Endodermal cell (in vitro differentiated cells): ENCODE measurements around the gene LRP5. TPM values are rescaled to one million over a fixed set of nuclear protein-coding genes. Genes with fewer than 3 reads are reported as not detected.

ENCODE experiments used
- DNase-seq: peaks from one replicate; pipeline ENCODE4 v3.0.0-alpha.2; 2017
- H3K27ac ChIP-seq: 2 replicates; pipeline ENCODE4 v1.5.1; 2013; ENCODE audit warnings: mild to moderate bottlenecking, low read depth, low read length, moderate library complexity
- H3K27me3 ChIP-seq: 2 replicates; pipeline ENCODE4 v1.6.1; 2013; ENCODE audit warnings: mild to moderate bottlenecking, low read length, moderate library complexity; ENCODE audit not compliant: insufficient read depth, control insufficient read depth, poor library complexity, severe bottlenecking
- H3K36me3 ChIP-seq: 2 replicates; pipeline ENCODE4 v1.7.0; 2013; ENCODE audit warnings: mild to moderate bottlenecking, low read length, moderate library complexity; ENCODE audit not compliant: control insufficient read depth, insufficient read depth
- H3K4me1 ChIP-seq: one replicate; pipeline ENCODE4 v1.7.0; 2013; ENCODE audit warnings: low read length; ENCODE audit not compliant: control insufficient read depth, insufficient read depth
- H3K4me3 ChIP-seq: 2 replicates; pipeline ENCODE4 v1.5.1; 2013; ENCODE audit warnings: mild to moderate bottlenecking, low read length, moderate library complexity
- H3K9ac ChIP-seq: 2 replicates; pipeline ENCODE4 v1.6.1; 2013; ENCODE audit warnings: mild to moderate bottlenecking, low read length, moderate library complexity; ENCODE audit not compliant: poor library complexity, severe bottlenecking; ENCODE audit errors: extremely low read depth
- H3K9me3 ChIP-seq: 2 replicates; pipeline ENCODE4 v1.6.1; 2013; ENCODE audit warnings: mild to moderate bottlenecking, low read length, moderate library complexity; ENCODE audit not compliant: control insufficient read depth
- H3K27ac Mint-ChIP-seq: 2 replicates; pipeline ENCODE4 v1.8.0; 2020; ENCODE audit warnings: mixed read lengths
- H3K27me3 Mint-ChIP-seq: 2 replicates; pipeline ENCODE4 v1.8.0; 2021; ENCODE audit warnings: mild to moderate bottlenecking, mixed read lengths; ENCODE audit not compliant: insufficient read depth
- H3K36me3 Mint-ChIP-seq: 2 replicates; pipeline ENCODE4 v1.8.0; 2020; ENCODE audit warnings: low read depth, mixed read lengths
- H3K4me1 Mint-ChIP-seq: 2 replicates; pipeline ENCODE4 v1.8.0; 2020; ENCODE audit warnings: mixed read lengths
- H3K4me3 Mint-ChIP-seq: 2 replicates; pipeline ENCODE4 v1.8.0; 2020; ENCODE audit warnings: mild to moderate bottlenecking, moderate library complexity, mixed read lengths
- H3K9me3 Mint-ChIP-seq: 2 replicates; pipeline ENCODE4 v1.8.0; 2020; ENCODE audit warnings: mild to moderate bottlenecking, mixed read lengths
- CTCF ChIP-seq: fragments of 200-600 bp; sonication (generic); conservative IDR thresholded peaks from 2 replicates; pipeline ENCODE4 v1.5.0; 2021; ENCODE audit warnings: antibody characterized with exemption, mild to moderate bottlenecking
- WGBS, 2 experiments: methylation state at CpG; one replicate each; pipeline versions ENCODE4 v1.1.5 to v1.1.7; 2013; ENCODE audit warnings: missing lambda C conversion rate in 2 of 2, mixed read lengths in 1 of 2; ENCODE audit not compliant: insufficient coverage in 1 of 2, insufficient read length in 1 of 2; 5-methylcytosine and 5-hydroxymethylcytosine counted together
- total RNA-seq, 2 donors: library from RNA; stranded (reverse); fragmentation: NEBNext Ultra II Directional in 1 of 2; extraction: Animal tissue kit (Norgen Biotek cat#: 25700) in 1 of 2; gene quantifications; 2 replicates in 1 of 2; 3 replicates in 1 of 2; pipeline ENCODE4 v1.2.1, GENCODE V29; 2021

The LRP5 gene
- total RNA-seq, 2 donors from 2014 or later: 58.2 to 64.1 TPM

- no peaks in the 10 kb centered on the region for H3K27me3 Mint-ChIP-seq
- H3K9me3 Mint-ChIP-seq: no peaks in the 10 kb centered on the region
- TF ChIP-seq CTCF: no peak
- no peaks in the 10 kb centered on the region for H3K4me1 ChIP-seq
- no peaks in the 10 kb centered on the region for H3K4me1 Mint-ChIP-seq
- H3K9ac ChIP-seq: no peak overlapping the region
- DNase-seq: no peak
- no peak overlapping the region for H3K4me3 ChIP-seq
- H3K27me3 ChIP-seq: no peaks in the 10 kb centered on the region
- H3K36me3 Mint-ChIP-seq: peaks cover 35% of the 10 kb centered on the region
- no peaks in the 10 kb centered on the region for H3K9me3 ChIP-seq
- no peak overlapping the region for H3K4me3 Mint-ChIP-seq
- H3K27ac ChIP-seq: no peak overlapping the region
- peaks cover 34% of the 10 kb centered on the region for H3K36me3 ChIP-seq
- WGBS, 2 experiments: 91 to 95% methylated on average over 7 to 13 of the region's 13 CpGs
- no peak overlapping the region for H3K27ac Mint-ChIP-seq
Observed at GRCh38 chr11:68387840-68388239, 75.4 kb downstream of the LRP5 start.

- Histone ChIP-seq H3K36me3 (peaks cover 35% of the 10 kb centered on the region), H3K4me3 (no peak overlapping the region), H3K9ac (no peak overlapping the region), H3K9me3 (no peaks in the 10 kb centered on the region), H3K4me1 (no peaks in the 10 kb centered on the region), H3K27me3 (no peaks in the 10 kb centered on the region), H3K27ac (no peak overlapping the region)
- Mint-ChIP-seq H3K36me3 (peaks cover 39% of the 10 kb centered on the region), H3K27me3 (no peaks in the 10 kb centered on the region), H3K4me1 (no peaks in the 10 kb centered on the region), H3K4me3 (no peak overlapping the region), H3K27ac (no peak overlapping the region), H3K9me3 (no peaks in the 10 kb centered on the region)
- WGBS, 2 experiments: 89 to 97% methylated on average over 8 to 11 of the region's 11 CpGs
- no peak for DNase-seq
- no peak for TF ChIP-seq CTCF
Observed at GRCh38 chr11:68388595-68389198, 76.3 kb downstream of the LRP5 start.

- H3K27me3 Mint-ChIP-seq: no peaks in the 10 kb centered on the region
- peaks cover 35% of the 10 kb centered on the region for H3K36me3 ChIP-seq
- H3K36me3 Mint-ChIP-seq: peaks cover 43% of the 10 kb centered on the region
- H3K9ac ChIP-seq: no peak overlapping the region
- no peak overlapping the region for H3K27ac ChIP-seq
- no peak for DNase-seq
- H3K27me3 ChIP-seq: no peaks in the 10 kb centered on the region
- H3K4me1 ChIP-seq: no peaks in the 10 kb centered on the region
- H3K4me3 Mint-ChIP-seq: no peak overlapping the region
- H3K27ac Mint-ChIP-seq: no peak overlapping the region
- TF ChIP-seq CTCF: no peak
- no peak overlapping the region for H3K4me3 ChIP-seq
- WGBS, 2 experiments: 95 to 96% methylated on average over 11 to 13 of the region's 16 CpGs
- H3K9me3 ChIP-seq: no peaks in the 10 kb centered on the region
- no peaks in the 10 kb centered on the region for H3K9me3 Mint-ChIP-seq
- H3K4me1 Mint-ChIP-seq: no peaks in the 10 kb centered on the region
Observed at GRCh38 chr11:68390315-68390714, 77.9 kb downstream of the LRP5 start.
